Neural cell (in vitro differentiated cells): ENCODE measurements around the gene PLA2G2D.

Source experiments
- EP300 ChIP-seq: fragments of 450-650 bp; conservative IDR thresholded peaks from 2 replicates; pipeline ENCODE4 v1.6.1; 2014; ENCODE audit warnings: antibody characterized with exemption, mild to moderate bottlenecking, moderate library complexity; ENCODE audit not compliant: poor library complexity, severe bottlenecking
- EZH2 ChIP-seq: fragments of 200-600, 300-800 bp; shearing (Covaris generic), sonication (generic); IDR thresholded peaks from 2 replicates; pipeline ENCODE4 v1.6.1; 2014; ENCODE audit warnings: antibody characterized with exemption, low read length, borderline replicate concordance, mild to moderate bottlenecking; ENCODE audit not compliant: insufficient read depth, poor library complexity, severe bottlenecking
- MXI1 ChIP-seq: fragments of 450-650 bp; conservative IDR thresholded peaks from 2 replicates; pipeline ENCODE4 v1.6.1; 2014; ENCODE audit warnings: antibody characterized with exemption, mild to moderate bottlenecking; ENCODE audit not compliant: poor library complexity, severe bottlenecking
- POLR2AphosphoS5 ChIP-seq: IDR thresholded peaks from 2 replicates; pipeline ENCODE4 v1.6.1; 2012
- RAD21 ChIP-seq: fragments of 450-650 bp; conservative IDR thresholded peaks from 2 replicates; pipeline ENCODE4 v1.6.1; 2014; ENCODE audit warnings: antibody characterized with exemption, mild to moderate bottlenecking, moderate library complexity
- SMC3 ChIP-seq: fragments of 450-650 bp; conservative IDR thresholded peaks from 2 replicates; pipeline ENCODE4 v1.6.1; 2014; ENCODE audit warnings: antibody characterized with exemption, mild to moderate bottlenecking, moderate library complexity; ENCODE audit not compliant: poor library complexity
- TAF1 ChIP-seq: IDR thresholded peaks from 2 replicates; pipeline ENCODE4 v1.6.1; 2012; ENCODE audit warnings: low read depth
- TF ChIP-seq, protein P1 (sequence below): fragments of 450-650 bp; IDR thresholded peaks from 2 replicates; pipeline ENCODE4 v1.5.1; 2014; ENCODE audit warnings: antibody characterized with exemption, mild to moderate bottlenecking, moderate library complexity; ENCODE audit not compliant: poor library complexity, severe bottlenecking
- TF ChIP-seq, protein P2 (sequence below): IDR thresholded peaks from 2 replicates; pipeline ENCODE4 v1.6.1; 2012; ENCODE audit warnings: borderline replicate concordance

GRCh38 chr1:20124456-20125057 is 5.2 kb upstream of the PLA2G2D start:
- TF ChIP-seq EP300, result no peak
- TF ChIP-seq, protein P1, sequence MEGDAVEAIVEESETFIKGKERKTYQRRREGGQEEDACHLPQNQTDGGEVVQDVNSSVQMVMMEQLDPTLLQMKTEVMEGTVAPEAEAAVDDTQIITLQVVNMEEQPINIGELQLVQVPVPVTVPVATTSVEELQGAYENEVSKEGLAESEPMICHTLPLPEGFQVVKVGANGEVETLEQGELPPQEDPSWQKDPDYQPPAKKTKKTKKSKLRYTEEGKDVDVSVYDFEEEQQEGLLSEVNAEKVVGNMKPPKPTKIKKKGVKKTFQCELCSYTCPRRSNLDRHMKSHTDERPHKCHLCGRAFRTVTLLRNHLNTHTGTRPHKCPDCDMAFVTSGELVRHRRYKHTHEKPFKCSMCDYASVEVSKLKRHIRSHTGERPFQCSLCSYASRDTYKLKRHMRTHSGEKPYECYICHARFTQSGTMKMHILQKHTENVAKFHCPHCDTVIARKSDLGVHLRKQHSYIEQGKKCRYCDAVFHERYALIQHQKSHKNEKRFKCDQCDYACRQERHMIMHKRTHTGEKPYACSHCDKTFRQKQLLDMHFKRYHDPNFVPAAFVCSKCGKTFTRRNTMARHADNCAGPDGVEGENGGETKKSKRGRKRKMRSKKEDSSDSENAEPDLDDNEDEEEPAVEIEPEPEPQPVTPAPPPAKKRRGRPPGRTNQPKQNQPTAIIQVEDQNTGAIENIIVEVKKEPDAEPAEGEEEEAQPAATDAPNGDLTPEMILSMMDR, result no peak
- no peak for TF ChIP-seq EZH2
- TF ChIP-seq MXI1, result no peak
- no peak for TF ChIP-seq POLR2AphosphoS5
- TF ChIP-seq SMC3, result no peak
- TF ChIP-seq, protein P2, sequence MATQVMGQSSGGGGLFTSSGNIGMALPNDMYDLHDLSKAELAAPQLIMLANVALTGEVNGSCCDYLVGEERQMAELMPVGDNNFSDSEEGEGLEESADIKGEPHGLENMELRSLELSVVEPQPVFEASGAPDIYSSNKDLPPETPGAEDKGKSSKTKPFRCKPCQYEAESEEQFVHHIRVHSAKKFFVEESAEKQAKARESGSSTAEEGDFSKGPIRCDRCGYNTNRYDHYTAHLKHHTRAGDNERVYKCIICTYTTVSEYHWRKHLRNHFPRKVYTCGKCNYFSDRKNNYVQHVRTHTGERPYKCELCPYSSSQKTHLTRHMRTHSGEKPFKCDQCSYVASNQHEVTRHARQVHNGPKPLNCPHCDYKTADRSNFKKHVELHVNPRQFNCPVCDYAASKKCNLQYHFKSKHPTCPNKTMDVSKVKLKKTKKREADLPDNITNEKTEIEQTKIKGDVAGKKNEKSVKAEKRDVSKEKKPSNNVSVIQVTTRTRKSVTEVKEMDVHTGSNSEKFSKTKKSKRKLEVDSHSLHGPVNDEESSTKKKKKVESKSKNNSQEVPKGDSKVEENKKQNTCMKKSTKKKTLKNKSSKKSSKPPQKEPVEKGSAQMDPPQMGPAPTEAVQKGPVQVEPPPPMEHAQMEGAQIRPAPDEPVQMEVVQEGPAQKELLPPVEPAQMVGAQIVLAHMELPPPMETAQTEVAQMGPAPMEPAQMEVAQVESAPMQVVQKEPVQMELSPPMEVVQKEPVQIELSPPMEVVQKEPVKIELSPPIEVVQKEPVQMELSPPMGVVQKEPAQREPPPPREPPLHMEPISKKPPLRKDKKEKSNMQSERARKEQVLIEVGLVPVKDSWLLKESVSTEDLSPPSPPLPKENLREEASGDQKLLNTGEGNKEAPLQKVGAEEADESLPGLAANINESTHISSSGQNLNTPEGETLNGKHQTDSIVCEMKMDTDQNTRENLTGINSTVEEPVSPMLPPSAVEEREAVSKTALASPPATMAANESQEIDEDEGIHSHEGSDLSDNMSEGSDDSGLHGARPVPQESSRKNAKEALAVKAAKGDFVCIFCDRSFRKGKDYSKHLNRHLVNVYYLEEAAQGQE, result no peak
- TF ChIP-seq RAD21, result no peak
- no peak for TF ChIP-seq TAF1
